NCI-H748 (cell line): ENCODE results near the gene RMI2.

ENCODE experiments used
- DNase-seq: peaks from one replicate; lab custom pipeline; 2025; ENCODE audit not compliant: unreplicated experiment; lab: John Stamatoyannopoulos, UW

RMI2 gene

DNA sequence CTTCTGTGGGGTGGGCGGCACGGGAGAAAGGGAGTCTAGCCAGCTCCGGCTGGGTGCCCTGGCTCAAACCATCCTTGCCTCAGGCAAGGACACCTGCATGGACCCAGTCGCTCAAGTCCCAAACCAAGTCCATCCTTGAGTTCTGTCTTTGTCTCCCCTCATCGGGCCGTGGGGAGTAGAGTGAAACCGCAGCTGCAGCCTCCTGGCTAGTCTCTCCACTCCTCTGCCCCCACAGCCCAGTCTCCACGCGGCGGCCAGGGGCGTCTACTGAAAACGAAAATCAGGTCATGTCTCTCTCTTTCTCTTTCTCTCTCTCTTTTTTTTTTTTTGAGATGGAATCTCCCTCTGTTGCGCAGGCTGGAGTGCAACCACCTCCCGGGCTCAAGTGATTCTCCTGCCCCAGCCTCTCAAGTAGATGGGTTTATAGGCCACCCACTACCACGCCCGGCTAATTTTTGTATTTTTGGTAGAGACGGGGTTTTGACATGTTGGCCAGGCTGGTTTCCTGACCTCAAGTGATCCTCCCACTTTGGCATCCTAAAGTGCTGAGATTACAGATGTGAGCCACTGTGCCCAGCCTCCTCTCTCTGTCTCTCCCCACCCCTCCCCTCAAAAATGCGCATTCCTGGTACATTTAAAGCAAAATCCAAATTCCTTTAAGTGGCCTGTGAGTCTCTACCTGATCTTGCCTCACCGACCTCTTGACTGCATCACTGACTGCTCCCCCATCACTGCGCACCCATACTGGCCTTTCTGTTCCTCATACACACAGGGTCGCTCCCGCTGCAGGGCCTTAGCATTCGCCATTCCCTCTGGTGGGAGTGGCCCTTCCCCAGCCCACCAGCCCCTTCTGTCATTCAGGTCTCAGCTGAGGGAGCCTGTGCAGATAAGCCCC is 17.7 kb upstream of the RMI2 start:
- no peak for DNase-seq

DNA sequence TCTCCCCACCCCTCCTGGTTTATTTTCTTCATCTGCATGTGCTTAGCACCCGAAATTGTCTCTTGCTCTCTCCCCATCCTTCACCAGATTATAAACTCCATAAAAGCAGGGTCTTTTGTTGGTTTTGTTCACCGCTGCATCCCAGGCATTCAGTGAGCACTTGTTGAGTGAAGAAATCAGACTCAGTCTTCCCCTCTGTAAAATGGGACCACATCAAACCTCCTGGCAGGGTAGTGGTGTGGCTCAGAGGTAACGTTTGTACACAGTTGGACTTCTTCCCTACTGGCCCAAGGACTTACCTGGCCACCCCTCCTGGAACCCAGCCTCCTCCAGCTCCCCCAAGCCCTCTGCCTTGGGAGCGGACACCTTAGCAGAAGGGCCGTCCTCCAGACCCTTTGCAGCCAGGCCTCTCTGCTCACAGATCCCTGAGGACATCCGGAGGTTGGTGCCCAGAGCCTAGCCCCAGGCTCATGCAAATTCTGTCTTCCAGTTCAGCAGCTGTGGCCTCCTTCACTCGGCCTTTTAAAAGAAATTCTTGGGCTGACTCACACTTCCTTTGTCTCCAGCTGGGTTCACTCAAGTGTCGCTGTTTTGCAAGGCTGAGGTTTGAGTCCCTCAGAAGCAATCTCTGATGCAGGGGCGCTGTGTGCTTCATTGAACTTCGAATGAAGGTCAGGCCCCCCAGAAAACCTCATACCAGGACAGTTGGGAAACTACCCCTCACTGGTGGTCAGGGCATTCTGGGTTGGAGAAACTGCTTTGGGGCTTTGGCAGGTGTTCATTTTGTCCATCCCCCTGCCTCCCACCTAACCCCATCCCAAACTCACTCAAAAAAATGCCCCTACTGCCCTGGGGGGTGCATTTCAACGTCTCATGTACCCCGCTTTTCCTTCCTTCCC is 16.8 kb upstream of the RMI2 start:
- DNase-seq = no peak

DNA sequence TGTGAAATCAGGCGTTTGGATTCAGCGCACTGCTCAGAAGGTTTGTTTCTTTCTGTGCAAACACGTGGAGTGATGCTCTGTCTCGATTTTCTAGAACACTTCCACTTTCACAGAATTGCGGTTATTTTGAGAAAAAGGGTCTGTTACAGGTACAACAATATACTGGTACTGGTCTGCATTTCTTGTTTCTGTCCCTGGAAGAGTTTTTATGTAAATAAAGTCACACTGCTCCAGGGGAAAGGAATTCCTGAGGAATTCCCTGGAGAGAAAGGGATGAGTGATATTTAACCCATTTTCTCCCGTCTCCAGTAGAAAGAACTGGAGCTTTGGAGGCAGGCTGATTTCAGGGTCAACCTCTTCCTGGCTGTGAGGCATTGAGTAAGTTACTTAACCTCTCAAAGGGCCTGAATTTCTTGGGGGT is 16.2 kb upstream of the RMI2 start:
- DNase-seq = no peak

DNA sequence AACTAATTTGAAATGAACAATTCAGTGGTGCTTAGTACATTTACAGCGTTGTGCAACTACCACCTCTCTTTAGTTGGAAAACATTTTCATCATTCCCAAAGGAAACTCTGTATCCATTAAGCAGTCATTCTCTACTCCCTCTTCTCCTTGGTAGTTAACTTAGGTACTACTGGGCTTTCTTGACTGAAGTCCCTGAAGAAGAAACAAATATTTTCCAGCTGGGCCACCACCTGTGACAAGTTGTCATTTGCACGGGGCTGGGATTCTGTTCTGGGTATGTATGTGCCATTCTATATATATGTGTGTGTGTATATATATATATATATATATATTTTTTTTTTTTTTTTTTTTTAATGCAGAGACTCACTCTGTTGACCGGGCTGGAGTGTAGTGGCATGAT is 15.4 kb upstream of the RMI2 start:
- no peak for DNase-seq

DNA sequence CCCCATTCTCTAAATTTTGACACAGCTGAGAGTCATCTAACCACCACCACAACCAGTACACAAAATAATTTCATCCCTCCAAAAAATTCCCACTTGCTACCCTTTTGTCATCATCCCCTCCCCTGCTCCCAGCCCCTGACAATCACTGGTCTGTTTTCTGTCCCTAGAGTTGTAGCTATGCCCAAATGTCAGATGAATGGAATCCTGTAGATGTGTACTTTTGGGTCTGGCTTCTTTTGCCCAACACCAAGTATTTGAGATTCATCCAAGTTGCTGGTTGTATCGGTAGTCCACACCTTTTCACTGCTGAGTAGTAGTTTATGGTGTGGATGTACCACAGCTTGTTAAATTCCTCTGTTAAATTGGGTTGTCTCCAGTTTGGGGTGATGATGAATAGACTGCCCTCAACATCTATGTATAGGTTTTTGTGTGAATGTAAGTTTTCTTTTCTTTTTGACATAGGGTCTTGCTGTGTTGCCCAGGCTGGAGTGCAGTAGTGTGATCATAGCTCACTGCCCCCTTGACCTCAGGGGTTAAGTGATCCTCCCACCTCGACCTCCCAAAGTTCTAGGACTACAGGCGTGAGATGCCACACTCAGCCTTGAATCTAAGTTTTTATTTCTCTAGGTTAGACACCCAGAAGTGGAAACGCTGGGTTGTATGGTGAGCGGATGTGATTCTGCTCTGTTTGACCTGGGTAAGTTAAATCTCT is 14.6 kb upstream of the RMI2 start:
- DNase-seq = no peak

DNA sequence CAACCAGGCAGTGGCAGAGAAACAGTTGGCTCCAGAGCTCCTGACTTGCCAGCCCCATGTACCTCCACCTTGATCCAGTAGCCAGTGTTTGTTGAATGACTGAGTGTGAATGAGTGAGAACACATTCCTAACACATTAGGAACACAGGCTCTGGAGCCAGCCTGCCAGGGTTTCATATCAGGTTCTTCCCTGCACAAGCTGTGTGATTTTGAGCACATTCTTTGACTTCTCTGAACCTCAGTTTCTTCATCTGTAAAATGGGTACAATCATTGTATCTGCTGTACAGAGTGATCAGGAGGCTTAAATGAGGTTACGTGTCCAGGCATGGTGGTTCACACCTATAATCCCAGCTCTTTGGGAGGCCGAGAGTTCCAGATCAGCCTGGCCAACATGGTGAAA is 13.3 kb upstream of the RMI2 start:
- no peak for DNase-seq

DNA sequence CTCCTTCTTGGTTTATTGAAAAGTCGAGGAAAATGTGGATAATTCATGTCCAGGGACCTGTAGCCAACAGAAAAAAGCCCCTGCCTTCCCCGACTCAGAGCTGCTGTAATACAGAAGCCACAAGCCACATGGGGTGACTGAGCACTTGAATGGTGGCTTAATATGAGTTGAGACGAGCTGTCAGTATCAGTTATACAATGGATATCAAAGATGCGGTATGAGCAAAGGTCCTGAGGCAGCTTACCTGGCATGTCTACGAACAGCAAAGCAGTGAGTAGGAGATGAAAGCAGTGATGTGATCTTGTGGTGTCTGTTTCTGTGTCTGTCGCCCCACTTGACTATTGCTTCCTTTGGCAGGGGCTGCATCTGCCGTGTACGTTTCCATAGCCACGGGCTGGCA is 12.2 kb upstream of the RMI2 start:
- no peak for DNase-seq

DNA sequence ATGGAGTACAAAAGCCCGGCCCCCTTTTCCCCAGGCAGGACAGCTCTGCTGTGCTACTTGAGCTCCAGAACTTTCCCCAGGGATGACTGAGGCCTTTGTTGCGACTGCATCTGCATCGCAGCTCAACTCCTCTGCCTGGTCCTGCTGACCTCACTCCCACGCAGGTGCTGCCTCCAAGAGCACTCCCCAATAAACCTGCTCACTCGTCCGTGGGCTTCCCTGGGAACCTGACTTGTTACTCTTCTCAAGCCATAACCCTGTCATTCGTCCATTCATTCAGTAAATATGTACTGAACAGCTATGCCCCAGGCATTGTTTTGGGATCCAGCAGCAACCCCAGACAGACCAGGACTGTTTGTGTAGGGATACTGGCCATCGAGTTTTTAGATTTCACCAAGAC is 11.6 kb upstream of the RMI2 start:
- DNase-seq = no peak

DNA sequence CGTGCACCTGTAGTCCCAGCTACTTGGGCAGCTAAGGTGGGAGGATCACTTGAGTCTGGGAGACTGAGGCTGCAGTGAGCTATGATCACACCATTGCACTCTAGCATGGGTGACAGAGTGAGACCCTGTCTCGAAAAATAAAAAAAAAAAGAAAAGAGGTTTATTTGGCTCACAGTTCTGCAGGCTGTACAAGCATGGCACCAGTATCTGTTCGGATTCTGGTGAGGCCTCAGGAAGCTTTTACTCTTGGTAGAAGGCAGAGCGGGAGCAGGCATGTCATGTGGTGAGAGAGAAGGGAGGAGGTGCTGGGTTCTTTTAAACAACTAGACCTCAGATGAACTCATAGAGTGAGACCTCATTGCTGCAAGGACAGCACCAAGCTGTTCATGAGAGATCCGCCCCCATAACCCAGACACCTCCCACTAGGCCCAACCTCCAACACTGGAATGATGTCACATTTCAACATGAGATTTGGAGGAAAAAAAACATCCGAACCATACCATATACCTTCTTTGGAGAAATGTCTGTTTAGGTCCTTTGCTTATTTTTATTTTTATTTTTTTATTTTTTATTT is 10.3 kb upstream of the RMI2 start:
- no peak for DNase-seq

DNA sequence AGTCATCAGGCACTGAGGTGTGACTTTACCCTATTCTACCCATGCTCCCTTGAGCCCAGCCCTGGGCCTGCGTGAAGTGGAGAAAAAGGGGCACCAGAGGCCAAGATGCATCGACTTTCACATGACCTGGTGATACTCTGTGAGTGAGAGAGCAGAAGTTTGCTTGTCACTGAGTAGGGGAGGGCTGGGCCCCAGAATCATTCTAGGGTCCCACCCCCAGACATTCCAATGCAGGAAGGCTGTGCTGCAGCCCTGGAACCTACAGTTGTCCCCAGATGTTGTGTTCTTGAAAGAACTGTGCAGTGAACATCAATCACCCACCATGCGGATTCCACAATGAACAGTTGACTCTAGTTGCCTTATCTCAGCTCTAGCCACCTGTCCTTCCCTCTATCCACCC is 6.2 kb upstream of the RMI2 start:
- no peak for DNase-seq

DNA sequence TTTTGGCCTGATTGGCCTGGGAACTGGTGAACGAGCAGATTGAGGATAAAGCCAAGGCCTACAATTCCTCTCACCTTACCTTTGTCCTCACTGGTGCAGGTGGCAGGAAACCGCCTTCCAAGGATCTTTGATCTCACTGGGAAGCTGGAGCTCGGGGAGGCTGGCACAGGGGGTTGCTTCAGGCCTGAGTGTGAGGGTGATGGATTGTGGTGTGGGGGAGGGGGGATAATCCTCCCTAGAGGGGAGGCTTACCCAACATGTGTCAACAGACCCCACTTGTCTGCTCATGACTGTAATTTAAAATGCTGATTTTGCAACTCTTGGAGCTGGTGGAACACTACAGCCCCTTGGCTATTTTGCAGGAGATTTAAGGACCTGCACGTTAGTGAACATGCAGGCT is 4.5 kb upstream of the RMI2 start:
- no peak for DNase-seq

DNA sequence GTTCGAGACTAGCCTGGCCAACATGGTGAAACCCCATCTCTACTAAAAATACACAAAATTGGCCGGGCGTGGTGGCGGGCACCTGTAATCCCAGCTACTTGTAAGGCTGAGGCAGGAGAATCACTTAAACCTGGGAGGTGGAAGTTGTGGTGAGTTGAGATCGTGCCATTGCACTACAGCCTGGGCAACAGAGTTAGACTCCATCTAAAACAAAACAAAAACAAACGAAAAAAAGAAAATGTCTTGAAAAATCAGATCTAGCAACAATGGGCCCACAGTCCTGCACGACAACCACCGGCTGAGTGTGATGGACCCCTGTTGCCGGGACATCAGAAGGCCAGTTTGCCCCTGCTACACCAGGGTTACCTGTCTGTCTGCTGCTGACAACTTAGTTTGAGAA is 3.9 kb upstream of the RMI2 start:
- no peak for DNase-seq

DNA sequence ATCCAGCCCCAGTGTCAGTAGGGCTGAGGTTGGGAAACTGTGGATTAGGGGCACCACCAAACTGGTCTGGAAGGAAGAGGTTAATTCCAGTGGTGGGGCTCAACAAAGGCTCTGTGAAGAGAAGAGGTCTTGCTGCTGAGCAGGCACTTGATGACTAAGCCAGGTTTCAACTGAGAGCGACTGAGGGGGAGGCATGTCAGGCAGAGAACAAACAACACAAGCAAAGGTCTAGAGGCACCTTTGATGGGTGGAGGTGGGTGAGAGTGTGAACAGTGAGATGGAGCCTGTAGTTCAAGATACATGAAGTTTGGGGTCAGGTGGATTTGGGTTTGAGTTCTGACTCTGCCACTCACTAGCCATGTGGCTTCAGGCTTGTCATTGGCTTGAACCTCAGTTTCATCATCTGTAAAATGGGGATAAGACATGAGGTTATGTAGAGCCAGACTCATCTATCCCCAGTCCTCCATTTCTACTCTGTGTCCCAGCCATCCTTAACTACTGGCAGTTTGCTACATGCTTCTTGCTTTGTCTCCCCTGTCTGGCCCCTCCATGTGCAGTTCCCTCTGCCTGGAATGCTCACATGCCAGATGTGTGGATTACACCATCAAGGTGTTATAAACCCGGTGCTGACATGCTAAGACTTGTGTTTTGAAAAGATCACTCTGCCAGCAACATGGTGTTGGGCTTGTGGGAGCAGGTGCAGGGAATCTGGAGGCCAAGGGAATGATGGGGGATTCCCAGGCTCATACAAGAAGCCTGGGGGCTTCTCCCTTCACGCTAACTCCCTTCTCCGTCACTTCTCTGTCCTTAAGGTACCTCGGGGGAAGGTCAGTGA is 3.0 kb upstream of the RMI2 start:
- no peak for DNase-seq

DNA sequence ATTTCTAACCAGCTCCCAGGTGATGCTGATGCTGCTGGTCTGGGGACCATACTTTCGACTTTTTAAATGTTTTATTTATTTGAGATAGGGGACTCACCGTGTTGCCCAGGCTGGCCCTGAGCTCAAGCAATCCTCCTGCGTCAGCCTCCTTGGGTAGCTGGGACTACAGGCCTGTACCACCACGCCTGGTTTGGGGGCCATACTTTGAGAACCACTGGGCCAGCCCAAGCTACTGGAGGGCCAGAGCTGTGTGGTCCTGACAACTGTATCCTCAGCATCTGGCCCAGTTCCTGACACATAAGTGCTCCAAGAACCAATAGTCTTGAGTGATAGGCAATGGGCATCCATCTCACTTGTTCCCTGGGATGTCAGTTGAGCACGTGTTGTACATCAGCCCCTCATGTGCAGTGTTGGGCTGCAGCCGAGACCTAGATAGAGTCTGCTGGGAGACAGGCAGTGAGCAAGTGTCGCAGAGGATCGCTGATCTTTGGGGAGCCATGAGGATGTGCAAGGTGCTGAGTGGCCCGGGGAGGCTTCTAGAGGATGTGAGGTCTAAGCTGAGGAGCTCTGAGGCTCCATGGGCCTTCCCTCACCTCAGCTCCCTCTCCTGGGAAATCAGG is 1.6 kb downstream of the RMI2 start:
- DNase-seq = no peak

DNA sequence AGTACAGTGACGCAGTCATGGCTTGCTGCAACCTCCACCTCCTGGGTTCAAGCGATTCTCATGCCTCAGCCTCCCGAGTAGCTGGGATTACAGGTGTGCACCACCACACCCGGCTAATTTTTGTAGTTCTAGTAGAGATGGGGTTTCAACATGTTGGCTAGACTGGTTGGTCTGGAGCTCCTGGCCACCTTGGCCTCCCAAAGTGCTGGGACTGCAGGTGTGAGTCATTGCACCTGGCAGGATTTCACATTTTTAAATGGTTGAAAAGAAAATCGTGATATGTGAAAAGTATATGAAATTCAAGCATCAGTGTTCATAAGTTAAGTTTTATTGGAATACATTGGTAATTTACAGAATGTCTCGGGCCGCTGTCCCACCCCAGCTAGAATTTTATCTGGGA is 2.6 kb downstream of the RMI2 start:
- no peak for DNase-seq

DNA sequence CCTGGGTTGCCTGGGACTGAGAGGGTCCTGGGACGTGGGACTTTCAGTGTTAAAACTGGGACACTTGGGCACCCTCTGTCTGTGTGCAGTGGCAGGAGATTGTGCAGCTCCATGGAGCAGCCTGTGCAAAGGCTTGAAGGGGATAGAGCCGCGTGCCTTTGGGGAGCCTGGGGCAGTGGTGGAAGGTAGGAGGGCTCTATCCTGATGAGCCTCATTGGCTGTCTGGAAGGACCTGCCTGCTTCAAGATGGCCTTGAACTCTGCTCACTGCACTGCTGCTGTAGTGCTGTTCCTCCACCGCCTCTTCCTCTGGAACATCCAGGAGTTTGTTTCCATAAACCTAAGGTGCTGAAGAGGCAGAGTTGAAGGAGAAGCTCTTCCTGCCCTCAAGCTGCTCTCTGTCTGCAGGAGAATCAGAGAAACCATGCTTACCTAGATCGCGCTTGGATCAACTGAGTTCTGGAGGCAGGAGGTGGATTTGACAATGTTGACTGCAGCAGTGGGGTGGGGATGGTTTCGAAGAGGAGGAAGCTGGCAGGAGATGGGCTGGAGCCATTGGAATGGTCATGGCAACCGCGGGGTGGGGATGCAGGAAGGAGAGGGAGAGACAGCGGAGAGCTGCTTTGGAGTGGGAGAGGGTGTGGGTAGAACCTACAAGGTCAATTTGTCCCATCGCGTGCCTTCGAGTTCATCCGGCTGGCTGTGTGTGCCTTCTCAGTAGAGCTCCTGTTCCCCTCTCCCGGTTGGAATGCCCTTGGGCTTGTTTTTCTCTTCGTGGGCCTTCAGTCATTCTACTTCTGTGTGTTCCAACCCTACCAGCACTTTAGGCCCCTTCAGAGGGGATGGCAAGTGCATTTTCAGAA is 3.7 kb downstream of the RMI2 start:
- no peak for DNase-seq

DNA sequence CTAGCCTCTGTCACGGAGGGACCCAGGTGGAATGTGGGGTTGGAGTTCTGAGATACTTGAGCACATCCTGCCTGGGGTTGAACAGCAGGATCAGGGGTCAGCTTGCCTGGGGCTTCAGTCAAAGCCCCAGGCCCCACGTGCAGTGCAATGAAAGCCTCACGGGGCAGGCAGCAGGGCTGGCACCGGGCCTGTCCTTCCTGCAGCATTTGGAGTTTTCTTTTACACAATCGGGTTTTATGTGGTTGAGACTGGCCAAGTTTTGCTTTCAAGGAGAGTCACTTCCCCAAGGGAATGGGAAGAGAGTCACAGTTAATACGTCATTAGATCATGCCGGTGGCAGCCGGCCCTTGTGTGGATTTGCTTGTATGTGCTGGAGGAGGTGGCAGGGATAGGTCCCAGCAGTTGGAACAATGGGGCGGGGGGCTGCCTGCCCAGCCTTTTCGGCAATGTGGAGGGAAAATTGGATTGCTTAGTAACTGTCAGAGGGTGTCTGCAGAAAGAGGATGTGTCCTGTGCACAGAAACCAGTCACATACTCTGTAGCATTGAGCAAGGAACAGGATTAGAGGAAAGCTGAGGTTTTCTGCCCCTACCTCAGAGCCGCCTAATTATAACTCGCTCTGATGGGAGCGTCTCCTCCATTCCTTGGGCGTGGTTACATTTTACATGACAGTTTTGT is 4.5 kb downstream of the RMI2 start:
- no peak for DNase-seq

DNA sequence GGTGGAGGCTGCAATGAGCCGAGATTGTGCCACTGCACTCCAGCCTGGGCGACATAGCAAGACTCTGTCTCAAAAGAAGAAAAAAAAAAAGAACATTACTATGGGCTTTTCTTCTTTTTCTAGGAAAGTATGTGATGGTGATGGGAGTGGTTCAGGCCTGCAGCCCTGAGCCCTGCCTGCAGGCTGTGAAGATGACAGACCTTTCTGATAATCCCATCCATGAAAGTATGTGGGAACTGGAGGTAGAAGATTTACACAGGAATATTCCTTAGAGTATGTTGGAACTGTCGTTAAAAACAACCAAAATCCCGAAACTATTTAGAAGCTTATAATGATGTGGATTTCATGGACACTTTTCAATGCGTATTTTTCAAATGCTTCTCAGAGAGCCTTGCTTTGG is 5.3 kb downstream of the RMI2 start:
- DNase-seq = no peak
